PFSK-1 (cell line): ENCODE data around the gene ZRANB1.

Experiments used
- FOXP2 ChIP-seq: optimal IDR thresholded peaks from 2 replicates; pipeline ENCODE3; 2011; ENCODE audit warnings: borderline replicate concordance, control low read depth, inconsistent platforms; ENCODE audit not compliant: insufficient read depth; ENCODE audit errors: extremely low read length, extremely low read depth
- POLR2AphosphoS5 ChIP-seq: IDR thresholded peaks from 2 replicates; pipeline ENCODE4 v1.6.1; 2012; ENCODE audit warnings: low read depth, mild to moderate bottlenecking, control low read depth, low read length, moderate library complexity
- SIN3A ChIP-seq: IDR thresholded peaks from 2 replicates; pipeline ENCODE4 v1.6.1; 2012; ENCODE audit warnings: mild to moderate bottlenecking, low read length, moderate library complexity, borderline replicate concordance; ENCODE audit not compliant: insufficient read depth
- TAF1 ChIP-seq: IDR thresholded peaks from 2 replicates; pipeline ENCODE4 v1.6.1; 2012; ENCODE audit warnings: low read length, control low read depth, borderline replicate concordance; ENCODE audit not compliant: insufficient read depth
- TF ChIP-seq, protein P1 (sequence below), 2 experiments: IDR thresholded peaks; 2 replicates each; pipeline versions ENCODE4 v1.6.1 to v1.8.0; 2011 to 2012; ENCODE audit warnings: low read depth in 2 of 2, low read length in 2 of 2, control low read depth in 1 of 2, inconsistent platforms in 1 of 2, mild to moderate bottlenecking in 1 of 2, moderate library complexity in 1 of 2; ENCODE audit not compliant: insufficient read depth in 1 of 2

Gene ZRANB1

DNA sequence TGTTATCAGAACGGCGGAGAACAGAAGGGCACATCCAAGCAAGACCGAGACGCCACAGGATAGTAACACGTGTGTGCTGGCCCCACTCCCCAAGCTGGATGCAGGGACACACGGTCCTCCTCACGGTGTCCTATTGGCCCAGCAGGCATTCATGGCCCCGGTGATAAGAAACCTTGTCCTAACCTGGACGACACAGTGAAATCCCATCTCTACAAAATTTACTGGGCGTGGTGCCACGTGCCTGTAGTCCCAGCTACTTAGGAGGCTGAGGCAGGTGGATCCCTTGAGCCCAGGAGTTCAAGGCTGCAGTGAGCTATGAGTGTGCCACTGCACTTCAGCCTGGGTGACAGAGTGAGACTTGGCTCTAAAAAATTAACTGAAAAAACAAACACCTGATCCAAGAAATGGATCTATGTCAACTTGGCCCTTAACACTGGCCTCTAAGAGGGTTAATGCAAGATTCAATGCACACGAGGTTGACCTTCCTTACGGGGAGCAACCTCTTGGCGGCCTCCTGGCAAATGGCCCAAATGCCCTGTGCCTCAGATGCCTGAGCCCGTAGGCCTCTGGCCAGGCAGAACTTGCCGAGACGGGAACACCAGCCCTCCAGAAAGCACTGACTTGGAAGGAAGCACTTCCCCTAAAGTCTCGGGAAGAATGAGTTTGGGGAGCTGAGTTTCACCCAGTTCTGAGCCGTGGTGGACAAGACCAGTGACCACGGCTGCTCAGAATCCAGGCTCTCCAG lies 72.3 kb downstream of the ZRANB1 start:
- TF ChIP-seq SIN3A (no peak), FOXP2 (no peak), POLR2AphosphoS5 (no peak), TAF1 (no peak)
- TF ChIP-seq, protein P1, sequence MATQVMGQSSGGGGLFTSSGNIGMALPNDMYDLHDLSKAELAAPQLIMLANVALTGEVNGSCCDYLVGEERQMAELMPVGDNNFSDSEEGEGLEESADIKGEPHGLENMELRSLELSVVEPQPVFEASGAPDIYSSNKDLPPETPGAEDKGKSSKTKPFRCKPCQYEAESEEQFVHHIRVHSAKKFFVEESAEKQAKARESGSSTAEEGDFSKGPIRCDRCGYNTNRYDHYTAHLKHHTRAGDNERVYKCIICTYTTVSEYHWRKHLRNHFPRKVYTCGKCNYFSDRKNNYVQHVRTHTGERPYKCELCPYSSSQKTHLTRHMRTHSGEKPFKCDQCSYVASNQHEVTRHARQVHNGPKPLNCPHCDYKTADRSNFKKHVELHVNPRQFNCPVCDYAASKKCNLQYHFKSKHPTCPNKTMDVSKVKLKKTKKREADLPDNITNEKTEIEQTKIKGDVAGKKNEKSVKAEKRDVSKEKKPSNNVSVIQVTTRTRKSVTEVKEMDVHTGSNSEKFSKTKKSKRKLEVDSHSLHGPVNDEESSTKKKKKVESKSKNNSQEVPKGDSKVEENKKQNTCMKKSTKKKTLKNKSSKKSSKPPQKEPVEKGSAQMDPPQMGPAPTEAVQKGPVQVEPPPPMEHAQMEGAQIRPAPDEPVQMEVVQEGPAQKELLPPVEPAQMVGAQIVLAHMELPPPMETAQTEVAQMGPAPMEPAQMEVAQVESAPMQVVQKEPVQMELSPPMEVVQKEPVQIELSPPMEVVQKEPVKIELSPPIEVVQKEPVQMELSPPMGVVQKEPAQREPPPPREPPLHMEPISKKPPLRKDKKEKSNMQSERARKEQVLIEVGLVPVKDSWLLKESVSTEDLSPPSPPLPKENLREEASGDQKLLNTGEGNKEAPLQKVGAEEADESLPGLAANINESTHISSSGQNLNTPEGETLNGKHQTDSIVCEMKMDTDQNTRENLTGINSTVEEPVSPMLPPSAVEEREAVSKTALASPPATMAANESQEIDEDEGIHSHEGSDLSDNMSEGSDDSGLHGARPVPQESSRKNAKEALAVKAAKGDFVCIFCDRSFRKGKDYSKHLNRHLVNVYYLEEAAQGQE (IDR thresholded peaks at IDR 0.05; ENCODE audit: insufficient read depth in 1 of 2, low read depth in 2 of 2, low read length in 2 of 2): no peak

DNA sequence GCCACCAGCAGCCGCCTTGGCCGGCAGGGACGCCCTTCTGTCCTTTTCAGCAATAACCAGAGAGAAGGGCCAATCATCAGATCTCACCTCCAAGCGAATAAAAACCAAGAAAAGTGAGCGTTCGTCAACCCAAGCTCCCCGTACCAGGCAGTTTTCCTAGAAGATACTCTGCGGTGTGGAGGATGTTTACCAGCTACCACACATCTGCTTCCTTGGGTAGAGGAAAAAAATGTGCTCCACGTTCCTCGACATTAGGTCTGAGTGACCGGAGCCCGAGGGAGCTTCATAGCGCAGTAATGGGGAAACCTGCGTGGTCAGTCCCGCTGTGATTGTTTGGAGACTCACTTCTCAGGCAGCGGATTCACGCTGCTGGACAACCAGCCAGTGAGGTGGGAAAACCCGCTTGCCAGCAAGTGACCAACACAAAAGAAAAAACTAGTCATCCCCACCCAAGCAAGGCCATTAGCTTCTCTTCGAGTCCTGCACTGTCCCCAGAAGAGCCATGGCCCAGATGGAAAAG lies 73.0 kb downstream of the ZRANB1 start:
- TF ChIP-seq TAF1 (no peak), FOXP2 (no peak)

DNA sequence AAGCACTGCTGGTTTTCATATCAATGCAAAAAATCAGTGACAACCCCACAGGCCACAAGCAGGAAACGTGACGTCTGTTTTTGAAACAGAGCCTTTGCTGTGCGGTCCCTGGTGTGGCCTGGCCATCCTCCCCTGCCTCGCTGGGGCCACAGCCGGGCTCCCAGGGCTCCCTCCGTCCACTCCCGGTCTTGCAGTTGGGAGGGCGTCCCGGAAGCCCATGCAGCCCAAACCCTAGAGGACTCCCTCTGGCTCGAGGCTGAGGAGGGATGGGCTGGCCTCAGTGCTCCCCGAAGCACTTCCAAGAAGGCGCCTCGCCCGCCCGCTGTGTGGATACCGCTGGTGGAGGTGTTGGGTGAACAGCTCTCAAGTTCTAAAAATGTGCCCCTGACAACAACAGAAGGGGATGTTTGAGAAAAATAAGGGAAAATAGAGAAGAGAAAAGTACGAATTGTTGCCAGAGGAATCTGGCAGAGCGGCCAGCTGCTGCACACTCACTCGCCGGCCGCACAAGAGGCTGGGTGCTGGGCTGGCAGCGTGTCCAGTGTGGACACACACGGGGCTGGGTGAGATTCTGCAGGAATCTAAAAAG lies 73.5 kb downstream of the ZRANB1 start:
- TF ChIP-seq POLR2AphosphoS5: no peak
- TF ChIP-seq SIN3A: no peak

DNA sequence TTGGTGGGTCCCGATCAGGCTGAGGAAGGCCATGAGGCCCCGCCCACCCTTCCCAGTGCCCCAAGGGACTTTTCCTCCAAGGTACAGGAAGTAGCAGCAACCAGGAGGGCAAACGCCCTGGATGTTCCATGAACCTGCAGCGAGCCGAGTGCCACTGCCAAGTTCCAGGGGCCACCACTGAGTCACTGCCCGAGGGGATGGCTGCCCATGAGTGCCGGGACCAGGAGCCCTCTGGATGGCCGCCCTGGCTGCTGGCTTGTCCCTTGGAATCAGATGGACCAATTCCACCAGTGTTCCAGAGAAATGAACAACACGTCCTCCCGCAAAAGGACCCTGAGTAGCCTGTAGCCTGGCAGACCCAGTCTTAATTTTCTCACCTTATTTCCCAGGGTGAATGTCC lies 74.2 kb downstream of the ZRANB1 start:
- no peak for TF ChIP-seq TAF1
- TF ChIP-seq POLR2AphosphoS5: no peak
- TF ChIP-seq, protein P1 (IDR thresholded peaks at IDR 0.05; ENCODE audit: insufficient read depth in 1 of 2, low read depth in 2 of 2, low read length in 2 of 2): no peak
- no peak for TF ChIP-seq FOXP2
- no peak for TF ChIP-seq SIN3A

DNA sequence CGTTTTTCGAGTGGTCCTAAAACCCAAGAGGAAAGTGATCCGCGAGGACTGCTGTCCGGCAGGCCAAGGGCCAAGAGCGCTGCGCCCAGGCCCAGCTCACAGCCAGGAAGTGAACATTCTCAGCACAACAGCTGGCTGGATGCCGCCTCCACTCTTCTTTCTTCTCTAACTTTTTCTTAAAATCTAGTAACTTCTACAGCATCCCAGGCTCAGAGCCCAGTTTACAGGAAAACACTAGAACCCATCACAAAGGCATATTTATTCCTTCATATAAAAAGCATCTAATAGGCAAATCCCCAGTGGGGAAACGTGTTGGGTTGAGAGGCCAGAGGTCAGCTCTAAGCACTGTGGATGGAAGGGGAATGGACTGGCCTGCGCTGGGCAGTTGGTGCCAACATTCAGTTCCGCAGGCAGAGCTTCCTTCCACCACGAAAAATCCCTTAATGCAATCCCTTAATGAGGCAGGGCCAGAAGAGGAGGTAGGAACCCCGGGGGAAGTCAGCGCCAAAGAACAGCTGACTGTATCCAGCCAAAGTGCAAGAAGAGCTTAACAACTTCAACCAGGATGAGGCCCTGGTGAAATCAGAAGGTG lies 74.8 kb downstream of the ZRANB1 start:
- TF ChIP-seq SIN3A (no peak), POLR2AphosphoS5 (no peak), FOXP2 (no peak), TAF1 (no peak)
- TF ChIP-seq, protein P1 (IDR thresholded peaks at IDR 0.05; ENCODE audit: insufficient read depth in 1 of 2, low read depth in 2 of 2, low read length in 2 of 2): no peak

DNA sequence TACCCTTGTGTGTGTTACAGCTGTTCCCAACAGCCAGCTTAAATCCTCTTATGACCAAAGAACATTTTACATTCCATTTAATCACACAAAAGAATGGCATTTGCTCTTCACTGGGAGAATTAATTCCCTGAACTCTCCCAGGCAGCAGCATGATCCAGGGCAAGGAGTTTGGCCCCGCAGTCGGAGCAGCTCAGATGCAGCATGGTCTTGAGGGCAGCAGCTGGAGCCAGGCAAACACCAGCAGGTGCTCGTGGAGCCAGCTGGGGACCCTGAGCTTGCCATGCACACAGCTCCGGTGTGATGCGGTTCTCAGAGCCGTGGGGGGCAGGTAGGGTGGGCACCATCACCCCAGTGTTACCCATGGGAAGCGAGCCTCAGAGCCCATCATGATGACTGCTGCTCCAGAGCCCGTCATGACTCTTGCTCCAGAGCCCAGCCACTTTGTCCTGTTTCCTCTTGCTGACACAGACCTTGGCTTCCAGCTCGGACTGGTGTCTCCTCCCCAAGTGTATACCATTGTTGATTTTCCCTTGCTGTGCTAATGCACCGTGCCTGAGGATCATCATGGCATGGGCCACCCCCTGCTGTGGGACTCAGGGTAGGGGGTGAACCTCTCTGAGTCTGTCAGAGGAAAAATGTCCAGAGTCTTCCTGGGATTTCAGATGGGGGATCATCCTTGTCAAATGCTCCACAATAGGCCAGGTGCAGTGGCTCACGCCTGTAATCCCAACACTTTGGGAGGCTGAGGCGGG lies 75.8 kb downstream of the ZRANB1 start:
- TF ChIP-seq FOXP2 (no peak), SIN3A (no peak), POLR2AphosphoS5 (no peak), TAF1 (no peak)
- TF ChIP-seq, protein P1 (IDR thresholded peaks at IDR 0.05; ENCODE audit: insufficient read depth in 1 of 2, low read depth in 2 of 2, low read length in 2 of 2): no peak
